ENCODE data around the gene OR9A4.
"Not testable (repeated sequence)": the region's sequence is repeated elsewhere in the genome, so short reads cannot be mapped to it uniquely, and the experiment has no call there.

The OR9A4 gene

GRCh38 chr7:141916099-141916498 is at the start of gene OR9A4:
Gene OR9A4, plus strand, starts transcription at chr7:141916399. Its CDS starts 2,477 bp downstream, at chr7:141918876.
- DNase-seq (ENCODE audit: insufficient read length, low spot score): no peak
- FAIRE-seq: no peak

GRCh38 chr7:141866974-141867373 is 49.2 kb upstream of the OR9A4 start:
- DNase-seq (ENCODE audit: insufficient read length, low spot score): no peak

GRCh38 chr7:141872931-141873330 is 43.3 kb upstream of the OR9A4 start:
- no peak for FAIRE-seq
- DNase-seq (ENCODE audit: insufficient read length, low spot score): no peak

More at GRCh38 chr7:141866974-141867373, 49.2 kb upstream of the OR9A4 start:
- FAIRE-seq: no peak

- FAIRE-seq: no peak
- DNase-seq (ENCODE audit: insufficient read length, low spot score): no peak
Measured at GRCh38 chr7:141874787-141875186, 41.4 kb upstream of the OR9A4 start.

- FAIRE-seq: no peak
Measured at GRCh38 chr7:141875453-141875852, 40.7 kb upstream of the OR9A4 start.

GRCh38 chr7:141876371-141876770 is 39.8 kb upstream of the OR9A4 start:
- no peak for FAIRE-seq

More at GRCh38 chr7:141875453-141875852, 40.7 kb upstream of the OR9A4 start:
- no peak for DNase-seq (ENCODE audit: insufficient read length, low spot score)

GRCh38 chr7:141877365-141877764 is 38.8 kb upstream of the OR9A4 start:
- DNase-seq (ENCODE audit: insufficient read length, low spot score): no peak
- FAIRE-seq: no peak

More at GRCh38 chr7:141876371-141876770, 39.8 kb upstream of the OR9A4 start:
- no peak for DNase-seq (ENCODE audit: insufficient read length, low spot score)

GRCh38 chr7:141880960-141881359 is 35.2 kb upstream of the OR9A4 start:
- DNase-seq (ENCODE audit: insufficient read length, low spot score): no peak
- no peak for FAIRE-seq

GRCh38 chr7:141884539-141885225 is 31.5 kb upstream of the OR9A4 start:
- DNase-seq (ENCODE audit: insufficient read length, low spot score): no peak
- peak; percentile 8 for FAIRE-seq

GRCh38 chr7:141889321-141889720 is 26.9 kb upstream of the OR9A4 start:
- DNase-seq (ENCODE audit: insufficient read length, low spot score) (no peak), FAIRE-seq (no peak)

GRCh38 chr7:141891336-141891735 is 24.9 kb upstream of the OR9A4 start:
- DNase-seq (ENCODE audit: insufficient read length, low spot score): no peak
- no peak for FAIRE-seq

GRCh38 chr7:141899366-141899765 is 16.8 kb upstream of the OR9A4 start:
- FAIRE-seq; DNase-seq (ENCODE audit: insufficient read length, low spot score): not testable (repeated sequence)

- DNase-seq (ENCODE audit: insufficient read length, low spot score) (no peak), FAIRE-seq (no peak)
Measured at GRCh38 chr7:141906285-141906684, 9.9 kb upstream of the OR9A4 start.

GRCh38 chr7:141911391-141911790 is 4.8 kb upstream of the OR9A4 start:
- FAIRE-seq (no peak), DNase-seq (ENCODE audit: insufficient read length, low spot score) (no peak)

- FAIRE-seq (no peak), DNase-seq (ENCODE audit: insufficient read length, low spot score) (no peak)
Measured at GRCh38 chr7:141915565-141915964, 634 bp upstream of the OR9A4 start.

- no peak for FAIRE-seq
- no peak for DNase-seq (ENCODE audit: insufficient read length, low spot score)
Measured at GRCh38 chr7:141920281-141920680, 4.1 kb downstream of the OR9A4 start.

GRCh38 chr7:141928146-141928844 is 12.1 kb downstream of the OR9A4 start:
- DNase-seq (ENCODE audit: insufficient read length, low spot score) (no peak), FAIRE-seq (no peak)

GRCh38 chr7:141928845-141929195 is 12.6 kb downstream of the OR9A4 start:
- DNase-seq (ENCODE audit: insufficient read length, low spot score): no peak
- no peak for FAIRE-seq

- DNase-seq (ENCODE audit: insufficient read length, low spot score) (no peak), FAIRE-seq (no peak)
Measured at GRCh38 chr7:141930211-141930610, 14.0 kb downstream of the OR9A4 start.

- FAIRE-seq (no peak), DNase-seq (ENCODE audit: insufficient read length, low spot score) (no peak)
Measured at GRCh38 chr7:141941075-141941474, 24.9 kb downstream of the OR9A4 start.

- FAIRE-seq (no peak), DNase-seq (ENCODE audit: insufficient read length, low spot score) (no peak)
Measured at GRCh38 chr7:141943846-141944245, 27.6 kb downstream of the OR9A4 start.

GRCh38 chr7:141944811-141945210 is 28.6 kb downstream of the OR9A4 start:
- DNase-seq (ENCODE audit: insufficient read length, low spot score) (no peak), FAIRE-seq (no peak)
